K562 (cell line): ENCODE results near the gene PNPLA7. TPM values are rescaled to one million over a fixed set of nuclear protein-coding genes. Genes with fewer than 3 reads are reported as not detected.

Source experiments
- ATAC-seq: fragments of 200-7000 bp; cut with Tn5 transposase; 3 replicates; pipeline ENCODE4 v1.9.1; 2020; ENCODE audit warnings: moderate library complexity
- BruUV-seq: library from RNA; stranded (reverse); fragments of 400-500 nt; replicated peaks from 2 replicates; lab custom pipeline; 2021; lab: Mats Ljungman, UMichigan
- CTCF ChIA-PET: fragments of 300-600 bp; formaldehyde crosslinking; extraction: SDS; loops from one replicate; lab custom pipeline; 2021; ENCODE audit warnings: low intra/inter-chr PET ratio; lab: Yijun Ruan, JAX
- POLR2A ChIA-PET: fragments of 300-600, 350-650 bp; sonication (Branson Sonifier 250); formaldehyde crosslinking; extraction: SDS; loops from one replicate; lab custom pipeline; 2021; ENCODE audit warnings: antibody characterized with exemption, inconsistent platforms; lab: Yijun Ruan, JAX
- DNase-seq, 4 experiments: peaks; one replicate each; pipeline versions ENCODE4 v3.0.0 to v3.0.0-alpha.2; 2011 to 2018; ENCODE audit warnings: low spot score in 3 of 4, mixed read lengths in 3 of 4; ENCODE audit errors: extremely low read depth in 1 of 4
- FAIRE-seq: peaks from 2 replicates; lab custom pipeline; 2011; peaks lifted over from hg19 to GRCh38; lab: Jason Lieb, UNC
- H2AFZ ChIP-seq: 2 replicates; pipeline ENCODE4 v1.6.0; 2011; ENCODE audit warnings: low read depth, low read length, control low read depth, inconsistent platforms
- H3K27ac ChIP-seq: fragments of 200-600 bp; 3 replicates; pipeline ENCODE4 v1.8.0; 2011; ENCODE audit warnings: low read depth, mild to moderate bottlenecking, control low read depth, inconsistent platforms, low read length, moderate library complexity, mixed read lengths; ENCODE audit errors: extremely low read depth
- H3K27me3 ChIP-seq, 2 experiments: fragments of 300-600 bp in 1 of 2; 2 replicates in 1 of 2; 3 replicates in 1 of 2; pipeline versions ENCODE4 v1.6.0 to v1.8.0; 2011; ENCODE audit warnings: inconsistent platforms in 2 of 2, low read length in 2 of 2, mild to moderate bottlenecking in 1 of 2, mixed read lengths in 1 of 2, moderate library complexity in 1 of 2; ENCODE audit not compliant: control insufficient read depth in 2 of 2, insufficient read depth in 2 of 2
- H3K36me3 ChIP-seq: fragments of 300-600 bp; 3 replicates; pipeline ENCODE4 v1.8.0; 2011; ENCODE audit warnings: mild to moderate bottlenecking, low read length, inconsistent platforms; ENCODE audit not compliant: control insufficient read depth, insufficient read depth
- H3K4me1 ChIP-seq, 2 experiments: fragments of 200-600 bp in 1 of 2; replicated peaks in 1 of 2; 2 replicates in 1 of 2; 3 replicates in 1 of 2; pipeline versions ENCODE4 v1.5.1 to v1.8.0; 2011; ENCODE audit warnings: inconsistent platforms in 2 of 2, low read length in 2 of 2, mild to moderate bottlenecking in 1 of 2, mixed read lengths in 1 of 2, moderate library complexity in 1 of 2; ENCODE audit not compliant: control insufficient read depth in 2 of 2, insufficient read depth in 2 of 2
- H3K4me2 ChIP-seq: 2 replicates; pipeline ENCODE4 v1.6.1; 2011; ENCODE audit warnings: low read length, control low read depth, inconsistent platforms, mixed read lengths; ENCODE audit not compliant: insufficient read depth
- H3K4me3 ChIP-seq: fragments of 200-600 bp; sonication (generic), shearing (Covaris generic); 2 replicates; pipeline ENCODE4 v1.5.1; 2016; ENCODE audit warnings: control low read depth, inconsistent platforms
- H3K79me2 ChIP-seq: fragments of 200-600 bp; 3 replicates; pipeline ENCODE4 v1.8.0; 2011; ENCODE audit warnings: low read length, inconsistent platforms; ENCODE audit not compliant: control insufficient read depth, insufficient read depth
- H3K9ac ChIP-seq, 2 experiments: 2 replicates each; pipeline versions ENCODE4 v1.6.0 to v1.6.1; 2011; ENCODE audit warnings: low read depth in 2 of 2, low read length in 2 of 2, control low read depth in 1 of 2, inconsistent platforms in 1 of 2, mild to moderate bottlenecking in 1 of 2, mixed read lengths in 1 of 2; ENCODE audit not compliant: insufficient read depth in 1 of 2
- H3K9me1 ChIP-seq: one replicate; pipeline ENCODE4 v1.6.0; 2011; ENCODE audit warnings: inconsistent platforms, mild to moderate bottlenecking, low read length, moderate library complexity; ENCODE audit not compliant: control insufficient read depth, insufficient read depth
- H3K9me3 ChIP-seq: replicated peaks from 2 replicates; pipeline ENCODE4 v1.5.1; 2011; ENCODE audit warnings: low read depth, low read length, inconsistent platforms; ENCODE audit not compliant: control insufficient read depth, insufficient read depth
- H4K20me1 ChIP-seq: replicated peaks from 2 replicates; pipeline ENCODE4 v1.6.1; 2011; ENCODE audit warnings: low read length, inconsistent platforms, mixed read lengths; ENCODE audit not compliant: control insufficient read depth, insufficient read depth
- CCNT2 ChIP-seq: IDR thresholded peaks from 2 replicates; pipeline ENCODE4 v1.6.1; 2011; ENCODE audit warnings: borderline replicate concordance, low read depth, mild to moderate bottlenecking, moderate library complexity, mixed read lengths, low read length; ENCODE audit not compliant: insufficient read length; ENCODE audit errors: extremely low read depth
- EP400 ChIP-seq: fragments of 450-650 bp; IDR thresholded peaks from 2 replicates; pipeline ENCODE4 v1.6.1; 2017; ENCODE audit warnings: antibody characterized with exemption, mild to moderate bottlenecking, moderate library complexity
- HEY1 ChIP-seq: fragments of 250-450 bp; sonication (Bioruptor Pico); IDR thresholded peaks from 2 replicates; pipeline ENCODE4 v1.5.0; 2020; ENCODE audit warnings: mild to moderate bottlenecking, moderate library complexity, borderline replicate concordance
- KLF10 ChIP-seq: fragments of 250-450 bp; sonication (Bioruptor Pico); IDR thresholded peaks from 2 replicates; pipeline ENCODE4 v1.6.1; 2021; ENCODE audit warnings: matching md5 sums
- MBD2 ChIP-seq: sonication (generic); IDR thresholded peaks from 2 replicates; pipeline ENCODE4 v1.6.1; 2016; ENCODE audit warnings: low read depth, borderline replicate concordance
- MLX ChIP-seq, 2 experiments: fragments of 450-650 bp in 1 of 2; sonication (generic) in 1 of 2; formaldehyde crosslinking; conservative IDR thresholded peaks; 2 replicates each; pipeline versions ENCODE4 v1.4.0 to v1.8.1; 2020 to 2022; ENCODE audit warnings: mild to moderate bottlenecking in 1 of 2, missing genetic modification reagents in 1 of 2
- PCBP1 ChIP-seq: fragments of 200-400 bp; formaldehyde crosslinking; IDR thresholded peaks from 2 replicates; pipeline ENCODE4 v1.6.1; 2018; ENCODE audit warnings: mild to moderate bottlenecking, low read depth, low read length; ENCODE audit not compliant: poor library complexity, severe bottlenecking
- POLR2G ChIP-seq: fragments of 200-400 bp; formaldehyde crosslinking; IDR thresholded peaks from 2 replicates; pipeline ENCODE4 v1.6.1; 2017; ENCODE audit warnings: low read depth, mild to moderate bottlenecking, antibody characterized with exemption, low read length, moderate library complexity
- SP1 ChIP-seq: sonication (generic); formaldehyde crosslinking; IDR thresholded peaks from 2 replicates; pipeline ENCODE4 v1.8.1; 2022; ENCODE audit warnings: mild to moderate bottlenecking, missing genetic modification reagents
- TBL1XR1 ChIP-seq, 2 experiments: IDR thresholded peaks; 2 replicates each; pipeline ENCODE4 v1.6.1; 2012; ENCODE audit warnings: improper control_type of control experiment in 2 of 2, low read length in 2 of 2, mild to moderate bottlenecking in 1 of 2
- TEAD2 ChIP-seq: fragments of 450-650 bp; IDR thresholded peaks from 2 replicates; pipeline ENCODE4 v1.6.1; 2016; ENCODE audit warnings: missing genetic modification characterization, control low read depth, missing compliant biosample characterization
- ZBTB7A ChIP-seq: IDR thresholded peaks from 2 replicates; pipeline ENCODE4 v1.6.1; 2011; ENCODE audit warnings: low read depth, mild to moderate bottlenecking, low read length, moderate library complexity, borderline replicate concordance; ENCODE audit not compliant: control insufficient read depth
- ZFX ChIP-seq: sonication (generic); formaldehyde crosslinking; IDR thresholded peaks from 2 replicates; pipeline ENCODE4 v1.8.0; 2022; ENCODE audit warnings: mild to moderate bottlenecking, missing genetic modification reagents, moderate library complexity
- ZNF41 ChIP-seq: fragments of 250-450 bp; sonication (Bioruptor Pico); conservative IDR thresholded peaks from 2 replicates; pipeline ENCODE4 v1.4.0; 2020; ENCODE audit warnings: mild to moderate bottlenecking
- WGBS: fragments of 100-300 bp; shearing (Covaris generic); methylation state at CpG from one replicate; pipeline ENCODE4 v1.1.6; 2016; ENCODE audit warnings: low coverage, mixed read lengths; ENCODE audit not compliant: insufficient coverage; ENCODE audit errors: missing lambda C conversion rate; 5-methylcytosine and 5-hydroxymethylcytosine counted together
- in situ Hi-C: fragments of 300-500 bp; cut with MboI; formaldehyde crosslinking; loops from 4 replicates; pipeline ENCODE4 v1.15.0; 2018; ENCODE audit warnings: inconsistent platforms, mixed read lengths
- intact Hi-C: fragments of 100-400 bp; cut with micrococcal nuclease; formaldehyde crosslinking; loops from 2 replicates; pipeline ENCODE4 v1.14.2; 2022
- polyA plus RNA-seq, 8 experiments: library from polyadenylated mRNA; depleted of rRNA in 4 of 8; stranded (reverse) in 5 of 8; unstranded in 3 of 8; fragments of >200 nt; fragmentation: Nextera tagmentation in 2 of 8; fragmentation: Illumina TruSeq in 1 of 8; extraction: Ambion mirVana in 2 of 8; extraction: Trizol in 1 of 8; gene quantifications; 2 replicates each; pipeline versions ENCODE4 v1.2.1 to v1.2.3, GENCODE V29; 2011 to 2014; ENCODE audit warnings: inconsistent platforms in 1 of 8, missing spikeins in 1 of 8
- total RNA-seq, 7 experiments: library from RNA; depleted of rRNA in 6 of 7; stranded (reverse); fragments of >200 nt in 6 of 7; fragmentation: Illumina TruSeq in 2 of 7; extraction: Trizol in 2 of 7; gene quantifications; 2 replicates each; pipeline versions ENCODE4 v1.2.1 to v1.2.3, GENCODE V29; 2011 to 2021; ENCODE audit warnings: low replicate concordance in 1 of 7
- TF ChIP-seq, protein P1 (sequence below), 2 experiments: IDR thresholded peaks; 2 replicates each; pipeline ENCODE4 v1.6.1; 2012; ENCODE audit warnings: improper control_type of control experiment in 2 of 2, low read depth in 2 of 2, low read length in 2 of 2, borderline replicate concordance in 1 of 2
- TF ChIP-seq, protein P2 (sequence below): IDR thresholded peaks from 2 replicates; pipeline ENCODE4 v1.6.1; 2011; ENCODE audit not compliant: insufficient read length; ENCODE audit errors: extremely low read depth

PNPLA7 gene
- total and polyA plus RNA-seq, 9 of the 15 experiments (the other 6 are each of a cell fraction or from before 2014, with no cell fraction given), result 0.01 to 0.85 (median 0.19) TPM; not detected in 1

- peak; percentile 47; the same call in 1 of the 2 replicates for TF ChIP-seq SP1 (CRISPR knock-in tag)
- peak; percentile 32 for TF ChIP-seq CCNT2
- no peak for TF ChIP-seq HEY1 (CRISPR knock-in tag)
- no peak for TF ChIP-seq EP400
Measured at GRCh38 chr9:137454145-137454596, 96.0 kb downstream of the PNPLA7 start (continued).

- peak; percentile 91 for ATAC-seq
- no TSS peak for BruUV-seq
- Histone ChIP-seq H3K36me3 (peaks cover 72% of the 10 kb centered on the region), H3K27me3 (no peaks in the 10 kb centered on the region), H3K9me3 (no peaks in the 10 kb centered on the region), H3K9me1 (no peaks in the 10 kb centered on the region), H3K79me2 (peaks cover 9% of the 10 kb centered on the region), H2AFZ (no peak overlapping the region), H3K4me1 (peaks cover 7 to 88% of the 10 kb centered on the region in 2 experiments), H3K27ac (peak overlapping the region; percentile 43; the same call in 1 of the 3 replicates), H3K4me3 (peak overlapping the region; percentile 29), H3K4me2 (peak overlapping the region; percentile 58), H4K20me1 (no peaks in the 10 kb centered on the region), H3K9ac (peak overlapping the region; percentile 20 to 84; a peak in 3 of 4 replicates)
- in situ Hi-C loops (no loop called here), intact Hi-C loops (no loop called here)
- ChIA-PET POLR2A (interaction anchor here (0.6 to 1.2 kb wide), 3 partner anchors 9 to 561 kb away, joined by 3 to 4 read pairs (median 4); no protein-coding TSS in a partner anchor), CTCF (no interaction called here)
- peak; percentile 72 to 90 (median 82) for DNase-seq
- 18% methylated on average over 14 of the region's 25 CpGs for WGBS
- peak; percentile 11 for FAIRE-seq
- TF ChIP-seq ZNF41 (CRISPR knock-in tag) (no peak), PCBP1 (peak; percentile 61), KLF10 (no peak), ZFX (CRISPR knock-in tag) (no peak), ZBTB7A (peak; percentile 11; the same call in 1 of the 2 replicates), TBL1XR1 (IDR thresholded peaks at IDR 0.05; ENCODE audit: low read length in 2 of 2) (no peak), POLR2G (peak; percentile 26; the same call in 1 of the 2 replicates), MLX (CRISPR knock-in tag; conservative IDR thresholded peaks at IDR 0.05) (no peak), TEAD2 (no peak), MBD2 (no peak)
- TF ChIP-seq, protein P1, sequence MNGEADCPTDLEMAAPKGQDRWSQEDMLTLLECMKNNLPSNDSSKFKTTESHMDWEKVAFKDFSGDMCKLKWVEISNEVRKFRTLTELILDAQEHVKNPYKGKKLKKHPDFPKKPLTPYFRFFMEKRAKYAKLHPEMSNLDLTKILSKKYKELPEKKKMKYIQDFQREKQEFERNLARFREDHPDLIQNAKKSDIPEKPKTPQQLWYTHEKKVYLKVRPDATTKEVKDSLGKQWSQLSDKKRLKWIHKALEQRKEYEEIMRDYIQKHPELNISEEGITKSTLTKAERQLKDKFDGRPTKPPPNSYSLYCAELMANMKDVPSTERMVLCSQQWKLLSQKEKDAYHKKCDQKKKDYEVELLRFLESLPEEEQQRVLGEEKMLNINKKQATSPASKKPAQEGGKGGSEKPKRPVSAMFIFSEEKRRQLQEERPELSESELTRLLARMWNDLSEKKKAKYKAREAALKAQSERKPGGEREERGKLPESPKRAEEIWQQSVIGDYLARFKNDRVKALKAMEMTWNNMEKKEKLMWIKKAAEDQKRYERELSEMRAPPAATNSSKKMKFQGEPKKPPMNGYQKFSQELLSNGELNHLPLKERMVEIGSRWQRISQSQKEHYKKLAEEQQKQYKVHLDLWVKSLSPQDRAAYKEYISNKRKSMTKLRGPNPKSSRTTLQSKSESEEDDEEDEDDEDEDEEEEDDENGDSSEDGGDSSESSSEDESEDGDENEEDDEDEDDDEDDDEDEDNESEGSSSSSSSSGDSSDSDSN (IDR thresholded peaks at IDR 0.05; ENCODE audit: borderline replicate concordance in 1 of 2, low read depth in 2 of 2, low read length in 2 of 2), result no peak
- TF ChIP-seq, protein P2, sequence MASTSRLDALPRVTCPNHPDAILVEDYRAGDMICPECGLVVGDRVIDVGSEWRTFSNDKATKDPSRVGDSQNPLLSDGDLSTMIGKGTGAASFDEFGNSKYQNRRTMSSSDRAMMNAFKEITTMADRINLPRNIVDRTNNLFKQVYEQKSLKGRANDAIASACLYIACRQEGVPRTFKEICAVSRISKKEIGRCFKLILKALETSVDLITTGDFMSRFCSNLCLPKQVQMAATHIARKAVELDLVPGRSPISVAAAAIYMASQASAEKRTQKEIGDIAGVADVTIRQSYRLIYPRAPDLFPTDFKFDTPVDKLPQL, result no peak
Measured at GRCh38 chr9:137453643-137454081, 96.5 kb downstream of the PNPLA7 start.
